Stimulated activated effector memory CD8-positive, alpha-beta T cell treated with anti-CD3 and anti-CD28 coated beads, Interleukin-12 subunit alpha, Interleukin-12 subunit beta, amount 100 ng/mL, for 72 hours (primary cell): ENCODE results near the gene PPP1R10.

ENCODE experiments used
- ATAC-seq: fragments of 150-1000 bp; cut with Tn5 transposase; 2 replicates; pipeline ENCODE4 v1.10.0; 2021
- DNase-seq, 2 donors: peaks; one replicate each; pipeline ENCODE4 v3.0.0; 2021 to 2022; ENCODE audit warnings: low spot score in 2 of 2
- H3K27ac Mint-ChIP-seq: one replicate; pipeline ENCODE4 v1.8.0; 2022; ENCODE audit warnings: mild to moderate bottlenecking, mixed read lengths
- H3K36me3 Mint-ChIP-seq: one replicate; pipeline ENCODE4 v1.8.0; 2022; ENCODE audit warnings: mild to moderate bottlenecking, mixed read lengths
- H3K4me1 Mint-ChIP-seq: one replicate; pipeline ENCODE4 v1.8.0; 2022; ENCODE audit warnings: mixed read lengths
- H3K4me3 Mint-ChIP-seq: one replicate; pipeline ENCODE4 v1.8.0; 2022; ENCODE audit warnings: mild to moderate bottlenecking, mixed read lengths
- H3K9me3 Mint-ChIP-seq: one replicate; pipeline ENCODE4 v1.8.0; 2022; ENCODE audit warnings: mixed read lengths

The PPP1R10 gene

DNA sequence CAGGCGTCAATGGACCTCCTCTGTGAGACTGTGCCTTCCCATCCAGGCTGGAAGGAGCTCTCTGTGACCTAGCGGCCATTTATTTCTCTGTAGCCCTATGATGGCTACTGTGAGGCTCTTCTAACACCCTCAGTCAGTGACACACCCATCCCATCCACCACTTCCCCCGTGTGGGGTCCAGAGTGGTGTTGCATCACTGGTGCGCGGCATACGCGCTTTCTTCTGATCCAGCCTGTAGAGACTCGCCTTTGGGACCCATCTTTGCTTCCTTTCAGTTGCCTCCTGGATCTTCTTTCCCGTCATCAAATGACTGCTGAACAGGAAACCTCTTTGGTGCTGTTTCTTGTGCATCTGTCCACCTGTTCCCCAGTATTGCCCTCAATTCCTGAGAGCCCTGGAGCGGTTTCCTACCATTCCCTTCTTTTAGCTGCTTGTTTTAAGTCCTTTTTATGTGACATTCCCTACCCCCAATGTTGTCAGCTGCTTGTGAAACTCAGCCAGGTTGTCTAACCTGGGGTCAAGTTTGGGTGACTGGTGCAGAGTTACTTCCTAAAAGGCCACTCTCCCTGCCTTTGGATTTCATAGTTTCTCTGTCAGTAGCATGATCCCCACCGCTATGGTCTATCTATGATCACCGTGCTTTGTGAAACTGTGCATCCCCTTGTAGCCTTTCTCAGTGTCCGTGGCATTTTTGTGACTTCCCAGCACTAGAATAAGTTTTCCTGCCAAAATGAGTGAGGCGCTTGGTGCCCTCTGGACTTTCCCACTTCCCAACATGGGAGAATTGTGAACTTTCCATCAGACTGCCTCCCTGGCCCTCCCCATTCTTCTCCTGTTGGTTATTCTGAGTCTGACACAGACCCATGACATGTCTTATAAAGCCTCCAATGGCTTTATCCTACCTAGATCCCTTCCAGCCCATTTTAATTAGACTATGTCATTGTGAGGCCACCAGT lies 54.3 kb downstream of the PPP1R10 start:
- H3K4me3 Mint-ChIP-seq, result no peak overlapping the region
- no peaks in the 10 kb centered on the region for H3K9me3 Mint-ChIP-seq
- ATAC-seq (no peak), DNase-seq (no peak)
- peaks cover 25% of the 10 kb centered on the region for H3K4me1 Mint-ChIP-seq
- peak overlapping the region; percentile 41 for H3K27ac Mint-ChIP-seq
- H3K36me3 Mint-ChIP-seq, result peaks cover 68% of the 10 kb centered on the region

DNA sequence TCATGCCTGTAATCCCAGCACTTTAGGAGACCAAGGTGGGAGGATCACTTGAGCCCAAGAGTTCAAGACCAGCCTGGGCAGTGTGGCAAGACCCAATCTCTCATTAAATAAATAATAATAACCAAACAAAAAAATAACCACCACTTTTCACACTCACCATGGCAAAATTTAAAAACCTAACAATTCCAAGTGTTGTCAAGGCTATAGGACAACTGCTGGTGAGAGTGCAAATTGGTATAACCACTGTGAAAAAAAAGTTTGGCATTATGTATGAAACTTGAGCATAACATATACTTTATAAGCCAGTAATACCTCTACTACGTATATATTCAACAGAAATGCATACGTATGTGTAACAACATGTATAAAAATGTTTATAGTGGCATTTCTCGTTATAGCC lies 56.1 kb downstream of the PPP1R10 start:
- no peak overlapping the region for H3K27ac Mint-ChIP-seq
- no peak overlapping the region for H3K4me3 Mint-ChIP-seq
- peaks cover 86% of the 10 kb centered on the region for H3K36me3 Mint-ChIP-seq
- no peak for DNase-seq
- peaks cover 39% of the 10 kb centered on the region for H3K4me1 Mint-ChIP-seq
- H3K9me3 Mint-ChIP-seq, result no peaks in the 10 kb centered on the region
- ATAC-seq, result no peak

DNA sequence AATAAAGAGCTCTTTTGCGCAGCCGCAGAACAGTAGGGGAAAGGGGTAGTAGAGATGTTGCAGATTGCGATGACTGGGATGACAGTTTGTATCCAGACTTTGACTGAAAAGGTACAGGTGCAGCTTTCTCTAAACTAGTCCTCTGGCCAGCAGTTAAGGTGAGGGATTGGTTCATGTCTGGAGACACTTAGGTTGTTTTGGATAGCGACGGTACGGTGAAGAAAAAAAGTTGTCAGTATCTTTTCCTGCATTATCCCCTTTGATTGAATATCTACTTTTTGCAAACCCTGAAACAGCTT lies 59.4 kb downstream of the PPP1R10 start:
- Mint-ChIP-seq H3K36me3 (peaks cover 95% of the 10 kb centered on the region), H3K9me3 (no peaks in the 10 kb centered on the region), H3K4me3 (peak overlapping the region; percentile 88), H3K27ac (peak overlapping the region; percentile 97), H3K4me1 (peaks cover 63% of the 10 kb centered on the region)
- peak; percentile 2 for ATAC-seq
- DNase-seq, result no peak

DNA sequence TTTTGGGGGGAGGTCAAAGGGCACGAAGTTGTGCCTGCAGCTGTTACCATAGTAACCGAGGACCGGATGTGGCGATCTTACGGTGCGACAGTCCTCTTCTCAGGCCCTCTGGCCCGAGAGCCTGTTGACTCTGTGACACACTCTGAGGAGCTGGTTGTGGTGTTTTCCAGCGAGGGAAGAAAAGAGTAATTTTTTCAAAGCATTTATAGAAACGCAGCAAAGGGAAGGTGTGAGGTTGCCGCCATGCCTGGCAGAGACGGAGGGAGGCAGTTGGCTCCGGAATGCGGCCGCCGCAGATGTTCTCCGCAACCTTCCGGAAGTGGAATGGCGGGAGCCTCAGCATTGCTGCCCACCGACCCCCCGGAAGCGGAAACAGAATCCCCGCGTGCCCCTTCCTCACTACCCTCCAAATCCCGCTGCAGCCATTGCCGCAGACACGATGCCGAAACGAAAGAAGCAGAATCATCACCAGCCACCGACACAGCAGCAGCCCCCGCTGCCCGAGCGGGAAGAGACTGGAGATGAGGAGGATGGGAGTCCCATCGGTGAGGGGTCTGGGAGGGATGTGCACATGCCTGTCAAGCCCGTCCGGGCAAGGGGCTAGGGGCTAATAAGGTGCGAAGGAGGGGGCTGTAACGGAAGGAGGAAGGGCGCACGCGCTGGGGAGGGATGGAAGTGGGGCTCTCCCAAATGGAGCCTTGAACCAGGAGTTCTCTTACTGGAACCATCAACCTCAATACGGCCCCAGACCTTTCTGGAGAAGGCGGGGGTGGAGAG lies 59.9 kb downstream of the PPP1R10 start, which contains the start of gene PRR3:
Gene PRR3, plus strand, starts transcription at position 390 of the 777 bp plus-strand sequence. Its CDS starts 50 bp downstream, at position 440.
- peak within 1 kb of the TSS; percentile 97 for H3K27ac Mint-ChIP-seq
- DNase-seq, result peak; percentile 57 to 91
- peaks cover 95% of the 10 kb centered on the region for H3K36me3 Mint-ChIP-seq
- H3K4me3 Mint-ChIP-seq, result peak within 1 kb of the TSS; percentile 88
- ATAC-seq, result peak; percentile 85
- peaks cover 63% of the 10 kb centered on the region for H3K4me1 Mint-ChIP-seq
- H3K9me3 Mint-ChIP-seq, result no peaks in the 10 kb centered on the region

DNA sequence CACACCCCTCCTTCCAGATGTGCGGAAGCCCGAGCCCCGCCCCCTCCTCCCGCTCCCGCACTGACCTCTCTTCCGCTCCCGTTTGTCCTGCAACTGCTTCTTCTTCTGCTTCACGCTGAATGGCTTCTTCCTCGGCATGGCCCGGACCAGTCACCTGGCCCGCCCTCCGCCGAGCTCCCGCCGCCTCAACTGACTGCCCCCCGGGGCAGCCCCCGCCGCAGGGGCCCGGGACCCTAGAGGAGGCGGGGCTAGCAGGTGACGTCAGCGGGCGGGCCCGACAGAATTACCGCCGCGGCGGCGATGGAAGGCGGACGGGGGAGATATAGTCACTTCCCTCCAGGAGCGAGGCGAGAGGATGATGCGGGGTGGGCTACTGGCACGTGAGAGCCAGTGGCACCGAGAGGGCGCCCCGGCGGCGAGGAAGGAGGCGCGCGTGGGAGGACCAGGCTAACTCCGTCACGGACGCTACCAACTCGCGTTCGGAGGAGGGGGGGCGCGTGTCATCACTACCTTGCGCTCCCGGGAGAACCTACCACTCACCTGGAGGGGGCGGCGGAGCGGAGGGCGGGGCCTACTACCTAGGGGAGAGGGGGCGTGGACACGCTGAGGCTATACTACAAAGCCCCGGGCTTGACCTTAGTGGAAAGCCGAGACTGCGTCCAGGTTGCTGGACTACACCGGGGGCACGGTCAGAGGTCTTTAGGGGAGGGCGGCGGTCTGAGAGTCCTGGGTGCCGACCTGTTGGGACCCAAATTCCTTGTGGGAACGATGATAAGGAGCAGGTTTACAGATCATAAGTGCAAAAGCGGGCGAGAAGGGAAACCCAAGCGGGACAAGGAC lies 60.8 kb downstream of the PPP1R10 start, which contains the start of gene GNL1:
Gene GNL1, minus strand, starts transcription at position 424 of the 840 bp plus-strand sequence. Its CDS starts 286 bp downstream, at position 138.
- ATAC-seq, result peak; percentile 92
- Mint-ChIP-seq H3K27ac (peak within 1 kb of the TSS; percentile 97), H3K4me3 (peak within 1 kb of the TSS; percentile 88), H3K4me1 (peaks cover 63% of the 10 kb centered on the region), H3K9me3 (no peaks in the 10 kb centered on the region), H3K36me3 (peaks cover 95% of the 10 kb centered on the region)
- peak; percentile 97 to 100 for DNase-seq

DNA sequence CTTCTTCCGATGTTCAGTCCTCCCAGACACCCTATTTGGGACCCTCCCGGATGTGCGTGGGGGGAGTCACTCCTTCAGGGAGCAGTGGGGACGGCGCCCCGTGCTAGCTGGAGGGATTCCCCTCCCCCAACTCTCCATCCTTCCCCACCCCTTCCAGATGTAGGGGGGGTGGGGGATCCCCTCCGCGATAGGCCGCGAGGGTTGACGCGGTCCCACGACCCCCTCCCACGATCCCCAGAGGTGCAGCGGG lies 61.3 kb downstream of the PPP1R10 start:
- Mint-ChIP-seq H3K36me3 (peaks cover 98% of the 10 kb centered on the region), H3K27ac (peak overlapping the region; percentile 97), H3K4me3 (peak overlapping the region; percentile 88), H3K4me1 (peaks cover 66% of the 10 kb centered on the region), H3K9me3 (no peaks in the 10 kb centered on the region)
- DNase-seq (no peak), ATAC-seq (no peak)

DNA sequence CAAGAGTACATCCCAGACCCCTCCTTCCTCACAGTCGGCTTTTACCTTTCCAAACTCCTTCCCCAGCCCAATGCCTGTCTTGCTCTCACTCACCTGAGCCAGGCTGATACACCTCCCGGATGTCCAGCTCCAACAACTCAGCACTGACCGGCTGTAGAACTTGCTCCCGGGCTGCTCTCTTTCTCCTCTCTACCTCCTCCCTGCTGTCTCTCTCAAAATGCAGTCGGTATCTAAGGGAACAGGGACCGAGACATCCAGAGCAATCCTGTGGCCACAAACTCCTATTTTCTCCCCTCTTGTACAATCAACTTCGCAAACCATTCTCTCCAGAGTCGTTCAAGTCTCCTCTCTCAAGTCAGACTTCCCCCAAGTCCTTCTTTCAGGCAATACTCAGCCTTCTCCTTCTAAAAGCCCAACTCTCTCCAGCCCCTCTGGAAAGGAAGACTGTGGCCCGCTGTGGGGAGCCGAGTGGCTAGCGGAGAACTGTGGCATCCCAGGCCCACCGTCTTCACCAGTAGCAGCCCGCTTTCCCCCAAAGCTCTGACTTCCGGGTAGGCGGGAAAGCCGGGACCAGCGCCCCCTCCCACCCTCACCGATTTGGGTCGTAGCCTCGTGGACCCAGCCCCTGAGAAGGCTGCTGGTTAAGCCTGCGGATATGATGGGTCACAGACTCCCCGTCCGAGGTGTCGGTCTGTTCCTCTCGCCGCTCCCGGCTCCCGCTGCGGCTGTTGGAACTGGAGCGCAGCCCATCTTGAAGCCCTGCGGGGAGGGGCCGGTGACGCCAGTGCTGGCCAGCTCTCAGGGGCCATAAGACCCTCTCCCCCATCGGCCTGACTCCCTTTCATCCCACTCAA lies 61.9 kb downstream of the PPP1R10 start:
- Mint-ChIP-seq H3K27ac (peak overlapping the region; percentile 97), H3K4me1 (peaks cover 71% of the 10 kb centered on the region), H3K36me3 (peaks cover 98% of the 10 kb centered on the region), H3K4me3 (peak overlapping the region; percentile 88), H3K9me3 (no peaks in the 10 kb centered on the region)
- no peak for ATAC-seq
- DNase-seq, result peak in 1 of 2 donors; percentile 14

DNA sequence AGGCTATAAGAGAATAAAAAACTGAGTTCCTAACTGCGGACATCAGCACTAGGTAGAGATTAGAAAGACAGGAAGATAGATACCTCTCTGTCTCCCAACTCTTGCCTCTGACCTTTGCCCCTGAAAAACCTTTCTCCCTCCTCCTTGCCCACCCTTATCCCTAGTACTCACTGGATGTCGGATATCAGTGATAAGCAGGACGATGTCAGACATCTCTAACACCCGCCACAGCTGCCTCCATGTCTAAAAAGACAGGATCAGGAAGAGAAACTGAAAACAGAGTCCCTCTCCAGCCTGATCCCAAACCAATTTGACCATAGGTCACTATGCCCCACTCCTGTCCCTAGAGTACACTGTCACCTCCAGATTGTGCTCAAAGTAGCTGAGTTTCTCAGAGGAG lies 62.6 kb downstream of the PPP1R10 start:
- no peaks in the 10 kb centered on the region for H3K9me3 Mint-ChIP-seq
- peaks cover 71% of the 10 kb centered on the region for H3K4me1 Mint-ChIP-seq
- ATAC-seq, result no peak
- H3K4me3 Mint-ChIP-seq, result peak overlapping the region; percentile 88
- H3K27ac Mint-ChIP-seq, result peak overlapping the region; percentile 16
- no peak for DNase-seq
- peaks cover 98% of the 10 kb centered on the region for H3K36me3 Mint-ChIP-seq
